Liver (tissue), 9 donors: ENCODE data around the gene NDUFAB1. TPM values are rescaled to one million over a fixed set of nuclear protein-coding genes. Genes with fewer than 3 reads are reported as not detected.

ENCODE experiments used
- DNase-seq: peaks from one replicate; pipeline ENCODE4 v3.0.0-alpha.2; 2017; ENCODE audit warnings: low spot score
- H3K27ac ChIP-seq, 2 donors: one replicate each; pipeline ENCODE4 v1.7.0; 2013; ENCODE audit warnings: inconsistent platforms in 2 of 2, low read length in 2 of 2, control low read depth in 1 of 2, low read depth in 1 of 2, mild to moderate bottlenecking in 1 of 2
- H3K27me3 ChIP-seq, 4 donors: one replicate each; pipeline versions ENCODE4 v1.6.1 to v1.7.0; 2013; ENCODE audit warnings: low read length in 3 of 4, inconsistent platforms in 1 of 4, mild to moderate bottlenecking in 1 of 4, moderate library complexity in 1 of 4; ENCODE audit not compliant: control insufficient read depth in 4 of 4, insufficient read depth in 4 of 4
- H3K36me3 ChIP-seq, 4 donors: one replicate each; pipeline versions ENCODE4 v1.6.1 to v1.7.0; 2013; ENCODE audit warnings: low read length in 3 of 4, mild to moderate bottlenecking in 3 of 4, low read depth in 1 of 4, moderate library complexity in 1 of 4; ENCODE audit not compliant: control insufficient read depth in 4 of 4, insufficient read depth in 3 of 4
- H3K4me1 ChIP-seq, 4 donors: one replicate each; pipeline versions ENCODE4 v1.6.1 to v1.7.0; 2013; ENCODE audit warnings: low read length in 3 of 4, mild to moderate bottlenecking in 3 of 4, moderate library complexity in 1 of 4; ENCODE audit not compliant: control insufficient read depth in 4 of 4, insufficient read depth in 4 of 4
- H3K4me3 ChIP-seq, 3 donors: one replicate each; pipeline versions ENCODE4 v1.6.1 to v1.7.0; 2013; ENCODE audit warnings: low read length in 3 of 3, control low read depth in 1 of 3, low read depth in 1 of 3, mild to moderate bottlenecking in 1 of 3
- H3K9ac ChIP-seq, 2 donors: one replicate each; pipeline ENCODE4 v1.7.0; 2013; ENCODE audit warnings: low read length in 2 of 2, mild to moderate bottlenecking in 2 of 2, moderate library complexity in 2 of 2, control low read depth in 1 of 2, low read depth in 1 of 2
- H3K9me3 ChIP-seq, 4 donors: one replicate each; pipeline versions ENCODE4 v1.6.1 to v1.7.0; 2013; ENCODE audit warnings: low read length in 3 of 4; ENCODE audit not compliant: control insufficient read depth in 4 of 4
- ATF3 ChIP-seq: IDR thresholded peaks from 2 replicates; pipeline ENCODE4 v1.6.1; 2016; ENCODE audit warnings: antibody characterized with exemption
- HNF4A ChIP-seq, 2 donors: conservative IDR thresholded peaks; 2 replicates each; pipeline ENCODE4 v1.6.1; 2016; ENCODE audit warnings: antibody characterized with exemption in 2 of 2, mild to moderate bottlenecking in 2 of 2
- HNF4G ChIP-seq: IDR thresholded peaks from 2 replicates; pipeline ENCODE4 v1.6.1; 2016; ENCODE audit warnings: antibody characterized with exemption
- JUND ChIP-seq, 2 donors: IDR thresholded peaks; 2 replicates each; pipeline ENCODE4 v1.6.1; 2016; ENCODE audit warnings: antibody characterized with exemption in 2 of 2
- RAD21 ChIP-seq, 2 donors: IDR thresholded peaks; 2 replicates each; pipeline ENCODE4 v1.6.1; 2016; ENCODE audit warnings: antibody characterized with exemption in 2 of 2, mild to moderate bottlenecking in 2 of 2
- REST ChIP-seq: IDR thresholded peaks from 2 replicates; pipeline ENCODE4 v1.6.1; 2016; ENCODE audit warnings: antibody characterized with exemption, mild to moderate bottlenecking
- TAF1 ChIP-seq: conservative IDR thresholded peaks from 2 replicates; pipeline ENCODE4 v1.6.1; 2016; ENCODE audit warnings: antibody characterized with exemption, mild to moderate bottlenecking
- WGBS: extraction: QIAGEN DNeasy Blood & Tissue Kit; methylation state at CpG from one replicate; pipeline ENCODE4 v1.1.7; 2013; 5-methylcytosine and 5-hydroxymethylcytosine counted together
- polyA plus RNA-seq, 2 donors: library from polyadenylated mRNA; stranded (reverse) in 1 of 2; unstranded in 1 of 2; fragments of 200-250 nt in 1 of 2; fragments of >200 nt in 1 of 2; fragmentation: Nextera tagmentation in 1 of 2; extraction: Ambion mirVana in 1 of 2; gene quantifications; one replicate each; pipeline versions ENCODE4 v1.2.1 to v1.2.3, GENCODE V29; 2013 to 2015
- total RNA-seq, 2 donors: library from RNA; depleted of rRNA; stranded (reverse); fragments of >200 nt; gene quantifications; one replicate each; pipeline ENCODE4 v1.2.3, GENCODE V29; 2014
- TF ChIP-seq, protein P1 (sequence below): fragments of 150-350 bp; IDR thresholded peaks from 2 replicates; pipeline ENCODE4 v1.5.1; 2017; ENCODE audit warnings: improper control_type of control experiment, low read depth, low read length; ENCODE audit not compliant: missing input control
- donor health status: healthy.
- donor health status: healthy.
- donor health status: healthy.
- donor health status: healthy.
- donor health status: healthy.

Gene NDUFAB1
- total and polyA plus RNA-seq, 4 donors, result 47.4 to 263 (median 149) TPM

DNA sequence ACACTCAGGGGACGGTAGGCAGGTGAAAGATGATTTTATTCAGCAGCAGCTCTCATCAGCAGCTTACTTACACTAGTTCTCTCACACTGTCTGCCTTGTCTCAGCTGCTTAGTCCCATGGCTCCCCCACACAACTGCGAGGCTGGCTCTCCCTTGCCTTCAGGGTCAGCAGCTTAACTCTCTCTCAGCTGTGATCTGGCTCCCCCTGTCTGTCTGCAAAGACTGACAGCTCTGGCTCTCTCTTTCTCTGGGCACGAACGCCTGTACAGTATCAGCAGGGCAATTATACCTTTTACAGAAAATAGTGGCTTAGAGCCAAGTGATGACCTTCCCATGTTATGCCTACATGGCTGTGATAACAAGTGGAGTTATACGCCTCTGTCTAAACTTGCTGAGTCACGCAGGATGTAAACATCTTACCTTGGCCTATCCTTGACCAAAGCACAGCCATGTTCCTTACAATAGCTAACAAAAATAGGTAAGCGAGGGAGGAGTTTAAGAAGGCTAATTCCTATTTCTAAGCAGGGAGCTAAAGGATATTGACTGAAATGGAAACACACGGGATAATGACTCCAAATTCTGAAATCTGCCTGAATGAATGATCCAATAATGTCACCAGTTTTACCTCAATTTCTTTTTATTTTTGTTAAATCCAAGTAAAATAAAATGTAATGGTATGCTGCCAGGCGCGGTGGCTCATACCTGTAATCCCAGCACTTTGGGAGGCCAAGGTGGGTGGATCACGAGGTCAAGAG lies 1.1 kb upstream of the NDUFAB1 start:
- peaks cover 3 to 17% (median 13%) of the 10 kb centered on the region in 4 donors for H3K4me1 ChIP-seq
- no peaks in the 10 kb centered on the region for H3K9me3 ChIP-seq
- no peaks in the 10 kb centered on the region for H3K27me3 ChIP-seq
- no peak overlapping the region for H3K27ac ChIP-seq
- 84% methylated on average over 11 of the region's 11 CpGs for WGBS
- no peak overlapping the region for H3K4me3 ChIP-seq
- H3K9ac ChIP-seq, result no peak overlapping the region
- DNase-seq, result peak; percentile 45
- H3K36me3 ChIP-seq, result peaks cover 0 to 19% (median 6%) of the 10 kb centered on the region in 4 donors
- TF ChIP-seq JUND (IDR thresholded peaks at IDR 0.05), result no peak
- no peak for TF ChIP-seq HNF4G
- no peak for TF ChIP-seq REST
- no peak for TF ChIP-seq TAF1
- peak in 1 of 2 donors; percentile 21 for TF ChIP-seq RAD21 (IDR thresholded peaks at IDR 0.05)

GRCh38 chr16:23595246-23595950 lies 718 bp downstream of the NDUFAB1 start:
- peaks cover 1 to 31% (median 20%) of the 10 kb centered on the region in 4 donors for H3K36me3 ChIP-seq
- peak overlapping the region; percentile 82 to 93 for H3K9ac ChIP-seq
- DNase-seq, result no peak
- WGBS, result 16% methylated on average over 34 of the region's 34 CpGs
- peaks cover 3 to 17% (median 13%) of the 10 kb centered on the region in 4 donors for H3K4me1 ChIP-seq
- peak overlapping the region; percentile 74 to 80 for H3K27ac ChIP-seq
- H3K4me3 ChIP-seq, result peak overlapping the region; percentile 72 to 100 (median 100)
- no peaks in the 10 kb centered on the region for H3K9me3 ChIP-seq
- H3K27me3 ChIP-seq, result no peaks in the 10 kb centered on the region
- TF ChIP-seq, protein P1, sequence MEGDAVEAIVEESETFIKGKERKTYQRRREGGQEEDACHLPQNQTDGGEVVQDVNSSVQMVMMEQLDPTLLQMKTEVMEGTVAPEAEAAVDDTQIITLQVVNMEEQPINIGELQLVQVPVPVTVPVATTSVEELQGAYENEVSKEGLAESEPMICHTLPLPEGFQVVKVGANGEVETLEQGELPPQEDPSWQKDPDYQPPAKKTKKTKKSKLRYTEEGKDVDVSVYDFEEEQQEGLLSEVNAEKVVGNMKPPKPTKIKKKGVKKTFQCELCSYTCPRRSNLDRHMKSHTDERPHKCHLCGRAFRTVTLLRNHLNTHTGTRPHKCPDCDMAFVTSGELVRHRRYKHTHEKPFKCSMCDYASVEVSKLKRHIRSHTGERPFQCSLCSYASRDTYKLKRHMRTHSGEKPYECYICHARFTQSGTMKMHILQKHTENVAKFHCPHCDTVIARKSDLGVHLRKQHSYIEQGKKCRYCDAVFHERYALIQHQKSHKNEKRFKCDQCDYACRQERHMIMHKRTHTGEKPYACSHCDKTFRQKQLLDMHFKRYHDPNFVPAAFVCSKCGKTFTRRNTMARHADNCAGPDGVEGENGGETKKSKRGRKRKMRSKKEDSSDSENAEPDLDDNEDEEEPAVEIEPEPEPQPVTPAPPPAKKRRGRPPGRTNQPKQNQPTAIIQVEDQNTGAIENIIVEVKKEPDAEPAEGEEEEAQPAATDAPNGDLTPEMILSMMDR, result no peak
- peak; percentile 34 to 41 for TF ChIP-seq HNF4A (conservative IDR thresholded peaks at IDR 0.05)

DNA sequence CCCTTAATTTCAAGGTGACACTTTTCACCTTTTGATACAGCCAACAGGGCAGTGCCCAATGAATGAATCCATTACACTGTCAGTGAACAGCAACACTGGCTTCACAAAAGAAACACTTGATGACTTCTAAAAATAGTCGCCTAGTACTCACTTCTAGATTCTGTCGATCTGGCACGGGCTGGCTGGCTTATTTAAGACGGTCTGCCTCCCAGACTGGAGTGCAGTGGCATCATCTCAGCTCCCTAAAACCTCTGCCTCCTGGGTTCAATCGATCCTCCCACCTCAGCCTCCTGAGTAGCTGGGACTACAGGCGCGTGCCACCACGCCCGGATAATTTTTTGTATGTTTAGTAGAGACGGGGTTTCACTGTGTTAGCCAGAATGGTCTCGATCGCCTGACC lies 1.9 kb downstream of the NDUFAB1 start:
- Histone ChIP-seq H3K27ac (no peak overlapping the region), H3K27me3 (no peaks in the 10 kb centered on the region), H3K4me3 (no peak overlapping the region), H3K9me3 (no peaks in the 10 kb centered on the region), H3K36me3 (peaks cover 1 to 37% (median 28%) of the 10 kb centered on the region in 4 donors), H3K4me1 (peaks cover 3 to 17% (median 13%) of the 10 kb centered on the region in 4 donors), H3K9ac (no peak overlapping the region)
- no peak for DNase-seq
- no peak for TF ChIP-seq ATF3
- no peak for TF ChIP-seq HNF4A (conservative IDR thresholded peaks at IDR 0.05)
- 98% methylated on average over 12 of the region's 12 CpGs for WGBS
